K562 (cell line): ENCODE data around the gene SPSB1. TPM values are rescaled to one million over a fixed set of nuclear protein-coding genes. Genes with fewer than 3 reads are reported as not detected.

Source experiments
- ATAC-seq: fragments of 200-7000 bp; cut with Tn5 transposase; 3 replicates; pipeline ENCODE4 v1.9.1; 2020; ENCODE audit warnings: moderate library complexity
- BruUV-seq: library from RNA; stranded (reverse); fragments of 400-500 nt; replicated peaks from 2 replicates; lab custom pipeline; 2021; lab: Mats Ljungman, UMichigan
- CTCF ChIA-PET: fragments of 300-600 bp; formaldehyde crosslinking; extraction: SDS; loops from one replicate; lab custom pipeline; 2021; ENCODE audit warnings: low intra/inter-chr PET ratio; lab: Yijun Ruan, JAX
- POLR2A ChIA-PET: fragments of 300-600, 350-650 bp; sonication (Branson Sonifier 250); formaldehyde crosslinking; extraction: SDS; loops from one replicate; lab custom pipeline; 2021; ENCODE audit warnings: antibody characterized with exemption, inconsistent platforms; lab: Yijun Ruan, JAX
- DNase-seq, 4 experiments: peaks; one replicate each; pipeline versions ENCODE4 v3.0.0 to v3.0.0-alpha.2; 2011 to 2018; ENCODE audit warnings: low spot score in 3 of 4, mixed read lengths in 3 of 4; ENCODE audit errors: extremely low read depth in 1 of 4
- FAIRE-seq: peaks from 2 replicates; lab custom pipeline; 2011; peaks lifted over from hg19 to GRCh38; lab: Jason Lieb, UNC
- H2AFZ ChIP-seq: 2 replicates; pipeline ENCODE4 v1.6.0; 2011; ENCODE audit warnings: low read depth, low read length, control low read depth, inconsistent platforms
- H3K27ac ChIP-seq: fragments of 200-600 bp; 3 replicates; pipeline ENCODE4 v1.8.0; 2011; ENCODE audit warnings: low read depth, mild to moderate bottlenecking, control low read depth, inconsistent platforms, low read length, moderate library complexity, mixed read lengths; ENCODE audit errors: extremely low read depth
- H3K27me3 ChIP-seq, 2 experiments: fragments of 300-600 bp in 1 of 2; 2 replicates in 1 of 2; 3 replicates in 1 of 2; pipeline versions ENCODE4 v1.6.0 to v1.8.0; 2011; ENCODE audit warnings: inconsistent platforms in 2 of 2, low read length in 2 of 2, mild to moderate bottlenecking in 1 of 2, mixed read lengths in 1 of 2, moderate library complexity in 1 of 2; ENCODE audit not compliant: control insufficient read depth in 2 of 2, insufficient read depth in 2 of 2
- H3K36me3 ChIP-seq: fragments of 300-600 bp; 3 replicates; pipeline ENCODE4 v1.8.0; 2011; ENCODE audit warnings: mild to moderate bottlenecking, low read length, inconsistent platforms; ENCODE audit not compliant: control insufficient read depth, insufficient read depth
- H3K4me1 ChIP-seq, 2 experiments: fragments of 200-600 bp in 1 of 2; replicated peaks in 1 of 2; 2 replicates in 1 of 2; 3 replicates in 1 of 2; pipeline versions ENCODE4 v1.5.1 to v1.8.0; 2011; ENCODE audit warnings: inconsistent platforms in 2 of 2, low read length in 2 of 2, mild to moderate bottlenecking in 1 of 2, mixed read lengths in 1 of 2, moderate library complexity in 1 of 2; ENCODE audit not compliant: control insufficient read depth in 2 of 2, insufficient read depth in 2 of 2
- H3K4me2 ChIP-seq: 2 replicates; pipeline ENCODE4 v1.6.1; 2011; ENCODE audit warnings: low read length, control low read depth, inconsistent platforms, mixed read lengths; ENCODE audit not compliant: insufficient read depth
- H3K4me3 ChIP-seq: fragments of 200-600 bp; sonication (generic), shearing (Covaris generic); 2 replicates; pipeline ENCODE4 v1.5.1; 2016; ENCODE audit warnings: control low read depth, inconsistent platforms
- H3K79me2 ChIP-seq: fragments of 200-600 bp; 3 replicates; pipeline ENCODE4 v1.8.0; 2011; ENCODE audit warnings: low read length, inconsistent platforms; ENCODE audit not compliant: control insufficient read depth, insufficient read depth
- H3K9ac ChIP-seq, 2 experiments: 2 replicates each; pipeline versions ENCODE4 v1.6.0 to v1.6.1; 2011; ENCODE audit warnings: low read depth in 2 of 2, low read length in 2 of 2, control low read depth in 1 of 2, inconsistent platforms in 1 of 2, mild to moderate bottlenecking in 1 of 2, mixed read lengths in 1 of 2; ENCODE audit not compliant: insufficient read depth in 1 of 2
- H3K9me1 ChIP-seq: one replicate; pipeline ENCODE4 v1.6.0; 2011; ENCODE audit warnings: inconsistent platforms, mild to moderate bottlenecking, low read length, moderate library complexity; ENCODE audit not compliant: control insufficient read depth, insufficient read depth
- H3K9me3 ChIP-seq: replicated peaks from 2 replicates; pipeline ENCODE4 v1.5.1; 2011; ENCODE audit warnings: low read depth, low read length, inconsistent platforms; ENCODE audit not compliant: control insufficient read depth, insufficient read depth
- H4K20me1 ChIP-seq: replicated peaks from 2 replicates; pipeline ENCODE4 v1.6.1; 2011; ENCODE audit warnings: low read length, inconsistent platforms, mixed read lengths; ENCODE audit not compliant: control insufficient read depth, insufficient read depth
- WGBS: fragments of 100-300 bp; shearing (Covaris generic); methylation state at CpG from one replicate; pipeline ENCODE4 v1.1.6; 2016; ENCODE audit warnings: low coverage, mixed read lengths; ENCODE audit not compliant: insufficient coverage; ENCODE audit errors: missing lambda C conversion rate; 5-methylcytosine and 5-hydroxymethylcytosine counted together
- in situ Hi-C: fragments of 300-500 bp; cut with MboI; formaldehyde crosslinking; loops from 4 replicates; pipeline ENCODE4 v1.15.0; 2018; ENCODE audit warnings: inconsistent platforms, mixed read lengths
- intact Hi-C: fragments of 100-400 bp; cut with micrococcal nuclease; formaldehyde crosslinking; loops from 2 replicates; pipeline ENCODE4 v1.14.2; 2022
- polyA plus RNA-seq, 8 experiments: library from polyadenylated mRNA; depleted of rRNA in 4 of 8; stranded (reverse) in 5 of 8; unstranded in 3 of 8; fragments of >200 nt; fragmentation: Nextera tagmentation in 2 of 8; fragmentation: Illumina TruSeq in 1 of 8; extraction: Ambion mirVana in 2 of 8; extraction: Trizol in 1 of 8; gene quantifications; 2 replicates each; pipeline versions ENCODE4 v1.2.1 to v1.2.3, GENCODE V29; 2011 to 2014; ENCODE audit warnings: inconsistent platforms in 1 of 8, missing spikeins in 1 of 8
- total RNA-seq, 7 experiments: library from RNA; depleted of rRNA in 6 of 7; stranded (reverse); fragments of >200 nt in 6 of 7; fragmentation: Illumina TruSeq in 2 of 7; extraction: Trizol in 2 of 7; gene quantifications; 2 replicates each; pipeline versions ENCODE4 v1.2.1 to v1.2.3, GENCODE V29; 2011 to 2021; ENCODE audit warnings: low replicate concordance in 1 of 7
- TF ChIP-seq, protein P1 (sequence below): sonication (generic); formaldehyde crosslinking; IDR thresholded peaks from 2 replicates; pipeline ENCODE4 v1.8.0; 2022; ENCODE audit warnings: mild to moderate bottlenecking, missing genetic modification reagents
- TF ChIP-seq, protein P2 (sequence below): fragments of 450-650 bp; IDR thresholded peaks from 2 replicates; pipeline ENCODE4 v1.6.1; 2016; ENCODE audit warnings: borderline replicate concordance

Gene SPSB1
- total and polyA plus RNA-seq, 9 of the 15 experiments (the other 6 are each of a cell fraction or from before 2014, with no cell fraction given): 0.06 to 0.35 (median 0.14) TPM; not detected in 6

DNA sequence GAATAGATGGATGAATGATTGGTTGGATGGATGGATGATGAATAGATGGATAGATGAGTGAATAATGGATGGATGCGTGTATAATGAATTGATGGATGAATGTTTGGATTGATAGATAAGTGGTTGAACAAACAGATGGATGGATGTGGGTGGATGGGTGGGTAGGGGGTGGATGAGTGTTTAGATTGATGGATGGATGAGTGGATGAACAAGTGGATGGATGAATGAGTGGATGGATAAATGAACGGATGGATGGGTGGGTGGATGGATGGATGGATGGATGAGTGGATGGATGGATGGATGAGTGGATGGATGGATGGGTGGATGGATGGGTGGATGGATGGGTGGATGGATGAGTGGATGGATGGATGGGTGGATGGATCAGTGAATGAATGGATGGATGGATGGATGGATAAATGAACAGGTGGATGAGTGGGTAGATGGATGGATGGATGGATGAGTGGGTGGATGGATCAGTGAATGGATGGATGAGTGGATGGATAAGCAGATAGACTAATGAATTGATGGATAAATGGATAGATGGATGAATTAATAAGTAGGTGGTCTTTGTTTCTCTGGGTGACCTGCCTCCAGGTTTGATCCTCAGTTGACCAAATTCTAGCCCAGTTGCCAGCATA, 64.3 kb downstream of the SPSB1 start:
- H2AFZ ChIP-seq: no peak overlapping the region
- TF ChIP-seq, protein P1, sequence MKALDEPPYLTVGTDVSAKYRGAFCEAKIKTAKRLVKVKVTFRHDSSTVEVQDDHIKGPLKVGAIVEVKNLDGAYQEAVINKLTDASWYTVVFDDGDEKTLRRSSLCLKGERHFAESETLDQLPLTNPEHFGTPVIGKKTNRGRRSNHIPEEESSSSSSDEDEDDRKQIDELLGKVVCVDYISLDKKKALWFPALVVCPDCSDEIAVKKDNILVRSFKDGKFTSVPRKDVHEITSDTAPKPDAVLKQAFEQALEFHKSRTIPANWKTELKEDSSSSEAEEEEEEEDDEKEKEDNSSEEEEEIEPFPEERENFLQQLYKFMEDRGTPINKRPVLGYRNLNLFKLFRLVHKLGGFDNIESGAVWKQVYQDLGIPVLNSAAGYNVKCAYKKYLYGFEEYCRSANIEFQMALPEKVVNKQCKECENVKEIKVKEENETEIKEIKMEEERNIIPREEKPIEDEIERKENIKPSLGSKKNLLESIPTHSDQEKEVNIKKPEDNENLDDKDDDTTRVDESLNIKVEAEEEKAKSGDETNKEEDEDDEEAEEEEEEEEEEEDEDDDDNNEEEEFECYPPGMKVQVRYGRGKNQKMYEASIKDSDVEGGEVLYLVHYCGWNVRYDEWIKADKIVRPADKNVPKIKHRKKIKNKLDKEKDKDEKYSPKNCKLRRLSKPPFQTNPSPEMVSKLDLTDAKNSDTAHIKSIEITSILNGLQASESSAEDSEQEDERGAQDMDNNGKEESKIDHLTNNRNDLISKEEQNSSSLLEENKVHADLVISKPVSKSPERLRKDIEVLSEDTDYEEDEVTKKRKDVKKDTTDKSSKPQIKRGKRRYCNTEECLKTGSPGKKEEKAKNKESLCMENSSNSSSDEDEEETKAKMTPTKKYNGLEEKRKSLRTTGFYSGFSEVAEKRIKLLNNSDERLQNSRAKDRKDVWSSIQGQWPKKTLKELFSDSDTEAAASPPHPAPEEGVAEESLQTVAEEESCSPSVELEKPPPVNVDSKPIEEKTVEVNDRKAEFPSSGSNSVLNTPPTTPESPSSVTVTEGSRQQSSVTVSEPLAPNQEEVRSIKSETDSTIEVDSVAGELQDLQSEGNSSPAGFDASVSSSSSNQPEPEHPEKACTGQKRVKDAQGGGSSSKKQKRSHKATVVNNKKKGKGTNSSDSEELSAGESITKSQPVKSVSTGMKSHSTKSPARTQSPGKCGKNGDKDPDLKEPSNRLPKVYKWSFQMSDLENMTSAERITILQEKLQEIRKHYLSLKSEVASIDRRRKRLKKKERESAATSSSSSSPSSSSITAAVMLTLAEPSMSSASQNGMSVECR (CRISPR knock-in tag): no peak
- TF ChIP-seq, protein P2, sequence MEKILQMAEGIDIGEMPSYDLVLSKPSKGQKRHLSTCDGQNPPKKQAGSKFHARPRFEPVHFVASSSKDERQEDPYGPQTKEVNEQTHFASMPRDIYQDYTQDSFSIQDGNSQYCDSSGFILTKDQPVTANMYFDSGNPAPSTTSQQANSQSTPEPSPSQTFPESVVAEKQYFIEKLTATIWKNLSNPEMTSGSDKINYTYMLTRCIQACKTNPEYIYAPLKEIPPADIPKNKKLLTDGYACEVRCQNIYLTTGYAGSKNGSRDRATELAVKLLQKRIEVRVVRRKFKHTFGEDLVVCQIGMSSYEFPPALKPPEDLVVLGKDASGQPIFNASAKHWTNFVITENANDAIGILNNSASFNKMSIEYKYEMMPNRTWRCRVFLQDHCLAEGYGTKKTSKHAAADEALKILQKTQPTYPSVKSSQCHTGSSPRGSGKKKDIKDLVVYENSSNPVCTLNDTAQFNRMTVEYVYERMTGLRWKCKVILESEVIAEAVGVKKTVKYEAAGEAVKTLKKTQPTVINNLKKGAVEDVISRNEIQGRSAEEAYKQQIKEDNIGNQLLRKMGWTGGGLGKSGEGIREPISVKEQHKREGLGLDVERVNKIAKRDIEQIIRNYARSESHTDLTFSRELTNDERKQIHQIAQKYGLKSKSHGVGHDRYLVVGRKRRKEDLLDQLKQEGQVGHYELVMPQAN: 0 out of 2 replicates have a peak, but pooled peaks have one; percentile 27
- no peak overlapping the region for H3K9ac ChIP-seq
- H3K4me3 ChIP-seq: no peak overlapping the region
- H3K27me3 ChIP-seq: peaks cover 59 to 90% of the 10 kb centered on the region in 2 experiments; a peak in 4 of 5 replicates
- H4K20me1 ChIP-seq: peaks cover 31% of the 10 kb centered on the region
- ATAC-seq (no peak), DNase-seq (no peak), FAIRE-seq (no peak)
- 2% methylated on average over 2 of the region's 2 CpGs for WGBS
- intact Hi-C loops: no loop called here
- no peaks in the 10 kb centered on the region for H3K79me2 ChIP-seq
- ChIA-PET POLR2A (no interaction called here), CTCF (no interaction called here)
- no peak overlapping the region for H3K4me2 ChIP-seq
- no peak overlapping the region for H3K27ac ChIP-seq
- H3K36me3 ChIP-seq: no peaks in the 10 kb centered on the region
- H3K9me3 ChIP-seq: no peaks in the 10 kb centered on the region
- BruUV-seq: no TSS peak
- in situ Hi-C loops: no loop called here
- H3K4me1 ChIP-seq: peaks cover 0 to 4% of the 10 kb centered on the region in 2 experiments; a peak in 1 of 5 replicates
- H3K9me1 ChIP-seq: no peaks in the 10 kb centered on the region
